Gastroesophageal sphincter (tissue), 4 donors: ENCODE data around the gene CLEC2L. TPM values are rescaled to one million over a fixed set of nuclear protein-coding genes. Genes with fewer than 3 reads are reported as not detected.

Experiments
- ATAC-seq: fragments of 150-250 bp; one replicate; pipeline ENCODE4 v1.9.1; 2016; ENCODE audit warnings: mild to moderate bottlenecking, moderate library complexity
- H3K27ac ChIP-seq, 4 donors: fragments of 200-600 bp; sonication (generic) in 3 of 4; 1 replicate in 3 of 4; 2 replicates in 1 of 4; pipeline ENCODE4 v1.5.1; 2016 to 2019
- H3K27me3 ChIP-seq: fragments of 200-600 bp; sonication (generic); one replicate; pipeline ENCODE4 v1.5.1; 2019
- H3K36me3 ChIP-seq, 2 donors: fragments of 200-600 bp; sonication (generic); one replicate each; pipeline ENCODE4 v1.5.1; 2019; ENCODE audit warnings: control low read depth in 1 of 2
- H3K4me1 ChIP-seq, 3 donors: fragments of 200-600 bp; sonication (generic); 1 replicate in 2 of 3; 2 replicates in 1 of 3; pipeline ENCODE4 v1.5.1; 2016 to 2019; ENCODE audit warnings: control low read depth in 2 of 3
- H3K4me3 ChIP-seq, 2 donors: fragments of 200-600 bp; sonication (generic); one replicate each; pipeline ENCODE4 v1.5.1; 2019; ENCODE audit warnings: mild to moderate bottlenecking in 1 of 2, moderate library complexity in 1 of 2
- H3K9me3 ChIP-seq, 3 donors: fragments of 200-600 bp; sonication (generic); one replicate each; pipeline ENCODE4 v1.5.1; 2017 to 2019; ENCODE audit warnings: control low read depth in 2 of 3
- CTCF ChIP-seq, 4 experiments: fragments of 200-600 bp in 2 of 4; fragments of 450-650 bp in 2 of 4; sonication (generic) in 1 of 4; IDR thresholded peaks; one replicate each; pipeline ENCODE4 v1.5.1; 2017 to 2019; ENCODE audit warnings: antibody characterized with exemption in 4 of 4, mild to moderate bottlenecking in 2 of 4, moderate library complexity in 2 of 4
- EP300 ChIP-seq: sonication (generic); formaldehyde crosslinking; IDR thresholded peaks from one replicate; pipeline ENCODE4 v1.6.1; 2017; ENCODE audit warnings: antibody characterized with exemption, mild to moderate bottlenecking
- POLR2A ChIP-seq, 2 donors: fragments of 450-650 bp; IDR thresholded peaks; one replicate each; pipeline ENCODE4 v1.6.1; 2017; ENCODE audit warnings: antibody characterized with exemption in 2 of 2, mild to moderate bottlenecking in 2 of 2, moderate library complexity in 1 of 2
- POLR2AphosphoS5 ChIP-seq: sonication (generic); formaldehyde crosslinking; IDR thresholded peaks from one replicate; pipeline ENCODE4 v1.6.1; 2017; ENCODE audit warnings: antibody characterized with exemption
- WGBS, 2 donors: methylation state at CpG; one replicate each; pipeline ENCODE4 v1.1.5; 2018; ENCODE audit warnings: low coverage in 1 of 2; 5-methylcytosine and 5-hydroxymethylcytosine counted together
- total RNA-seq, 4 donors: library from RNA; depleted of rRNA; stranded (reverse); fragments of >200 nt; gene quantifications; one replicate each; pipeline ENCODE4 v1.1.0, GENCODE V29; 2016

Gene CLEC2L
- total RNA-seq, 4 donors from 2014 or later = 0.39 TPM; not detected in 3

GRCh38 chr7:139572071-139572470 lies 48.6 kb downstream of the CLEC2L start:
- no peaks in the 10 kb centered on the region for H3K4me1 ChIP-seq
- WGBS, 2 donors = 97 to 100% methylated on average over 3 to 15 of the region's 15 CpGs
- ATAC-seq = no peak
- peaks cover 0 to 84% of the 10 kb centered on the region in 2 donors for H3K36me3 ChIP-seq
- H3K27me3 ChIP-seq = no peaks in the 10 kb centered on the region
- H3K9me3 ChIP-seq = no peaks in the 10 kb centered on the region
- H3K27ac ChIP-seq = no peak overlapping the region
- TF ChIP-seq EP300 (no peak), POLR2A (IDR thresholded peaks at IDR 0.05) (no peak), CTCF (IDR thresholded peaks at IDR 0.05) (no peak), POLR2AphosphoS5 (no peak)
- H3K4me3 ChIP-seq = no peak overlapping the region

GRCh38 chr7:139572704-139573385 lies 49.4 kb downstream of the CLEC2L start:
- no peak for ATAC-seq
- Histone ChIP-seq H3K4me1 (no peaks in the 10 kb centered on the region), H3K36me3 (peaks cover 0 to 83% of the 10 kb centered on the region in 2 donors), H3K4me3 (no peak overlapping the region), H3K27me3 (no peaks in the 10 kb centered on the region), H3K9me3 (no peaks in the 10 kb centered on the region), H3K27ac (no peak overlapping the region)
- WGBS, 2 donors = 88% methylated on average over 9 of the region's 38 CpGs; no CpG with 5 or more reads in 1 of the 2 donors
- TF ChIP-seq POLR2A (IDR thresholded peaks at IDR 0.05) (no peak), EP300 (no peak), CTCF (IDR thresholded peaks at IDR 0.05) (no peak), POLR2AphosphoS5 (no peak)

DNA sequence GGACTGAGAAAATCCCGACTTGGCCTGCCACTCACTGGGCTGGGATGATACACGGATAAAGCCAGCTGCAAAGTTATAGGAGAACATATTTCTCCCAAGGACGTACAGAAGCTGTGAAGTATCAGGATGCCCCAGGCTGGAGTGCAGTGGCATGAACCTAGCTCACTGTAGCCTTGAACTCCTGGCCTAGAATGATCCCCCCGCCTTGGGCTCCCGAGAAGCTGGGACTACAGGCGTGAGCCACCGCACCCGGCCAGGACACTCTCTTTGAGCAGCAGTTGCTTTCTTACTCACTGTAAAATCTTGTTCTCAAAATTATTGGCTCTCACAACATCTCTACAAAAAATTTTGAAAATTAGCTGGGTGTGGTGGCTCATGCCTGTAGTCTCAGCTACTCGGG lies 50.4 kb downstream of the CLEC2L start:
- TF ChIP-seq EP300 (no peak), CTCF (IDR thresholded peaks at IDR 0.05) (no peak), POLR2AphosphoS5 (no peak), POLR2A (IDR thresholded peaks at IDR 0.05) (no peak)
- no peak overlapping the region for H3K4me3 ChIP-seq
- no peaks in the 10 kb centered on the region for H3K4me1 ChIP-seq
- WGBS, 2 donors = 88% methylated on average over 8 to 9 of the region's 9 CpGs
- ATAC-seq = no peak
- no peaks in the 10 kb centered on the region for H3K27me3 ChIP-seq
- H3K36me3 ChIP-seq = peaks cover 0 to 83% of the 10 kb centered on the region in 2 donors
- H3K9me3 ChIP-seq = no peaks in the 10 kb centered on the region
- no peak overlapping the region for H3K27ac ChIP-seq

DNA sequence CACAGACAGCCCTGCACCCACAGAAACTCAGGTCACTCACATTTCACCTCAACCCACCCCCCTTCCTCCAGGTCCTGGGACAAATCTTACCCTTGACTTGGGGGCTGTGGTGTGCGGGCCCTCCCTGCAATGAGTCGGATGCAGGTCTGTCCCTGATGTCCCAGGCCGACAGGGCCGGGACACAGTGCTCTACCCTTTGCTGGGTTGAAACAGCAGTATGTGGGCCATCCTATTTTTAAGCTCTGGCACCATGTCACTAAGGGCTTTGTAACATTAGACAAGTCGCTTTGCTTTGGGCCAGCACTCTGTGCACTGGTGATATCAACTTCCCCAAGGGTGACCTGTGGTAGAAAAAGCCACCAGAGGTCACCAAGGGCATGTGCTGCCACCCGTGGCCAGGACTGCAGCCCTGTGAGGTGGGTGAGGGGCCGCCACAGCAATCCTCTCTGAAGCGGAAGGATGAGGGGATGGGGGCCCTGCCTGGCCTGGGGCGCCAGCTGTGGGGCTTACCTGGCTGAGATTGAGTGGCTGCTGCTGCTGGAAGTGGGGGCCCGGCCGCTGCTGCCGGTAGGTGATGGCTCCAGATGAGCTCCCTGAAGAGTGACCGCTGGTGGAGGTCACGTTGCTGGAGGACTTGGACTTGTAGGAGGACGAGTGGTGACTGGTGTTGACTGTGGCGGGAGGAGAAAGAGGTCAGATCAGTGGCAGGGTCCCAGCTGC lies 51.3 kb downstream of the CLEC2L start:
- Histone ChIP-seq H3K4me1 (no peaks in the 10 kb centered on the region), H3K27me3 (no peaks in the 10 kb centered on the region), H3K27ac (no peak overlapping the region), H3K4me3 (no peak overlapping the region), H3K36me3 (peaks cover 0 to 85% of the 10 kb centered on the region in 2 donors), H3K9me3 (no peaks in the 10 kb centered on the region)
- TF ChIP-seq CTCF (IDR thresholded peaks at IDR 0.05) (no peak), POLR2AphosphoS5 (no peak)
- ATAC-seq = no peak
- 82% methylated on average over 8 of the region's 16 CpGs; no CpG with 5 or more reads in 1 of the 2 donors for WGBS, 2 donors

- Histone ChIP-seq H3K27ac (no peak overlapping the region), H3K9me3 (no peaks in the 10 kb centered on the region), H3K36me3 (peaks cover 0 to 91% of the 10 kb centered on the region in 2 donors), H3K4me1 (no peaks in the 10 kb centered on the region), H3K27me3 (no peaks in the 10 kb centered on the region), H3K4me3 (no peak overlapping the region)
- WGBS, 2 donors = no CpG with 5 or more reads among the region's 6 CpGs
- TF ChIP-seq CTCF (IDR thresholded peaks at IDR 0.05) = no peak
- TF ChIP-seq EP300 = no peak
- no peak for TF ChIP-seq POLR2A (IDR thresholded peaks at IDR 0.05)
- no peak for TF ChIP-seq POLR2AphosphoS5
- ATAC-seq = no peak
These were observed 51.8 kb downstream of the CLEC2L start for GRCh38 chr7:139575338-139575680.
